Thyroid gland (tissue), 4 donors: ENCODE results near the gene EIF3A. TPM values are rescaled to one million over a fixed set of nuclear protein-coding genes. Genes with fewer than 3 reads are reported as not detected.

Source experiments
- DNase-seq, 2 donors: peaks; one replicate each; pipeline ENCODE4 v3.0.0-alpha.2; 2019
- H3K27ac ChIP-seq, 3 donors: fragments of 200-600 bp; sonication (generic); 1 replicate in 2 of 3; 2 replicates in 1 of 3; pipeline ENCODE4 v1.5.1; 2016 to 2019; ENCODE audit warnings: mild to moderate bottlenecking in 1 of 3, moderate library complexity in 1 of 3
- H3K27me3 ChIP-seq: fragments of 200-600 bp; sonication (generic); one replicate; pipeline ENCODE4 v1.5.1; 2019
- H3K36me3 ChIP-seq, 2 donors: fragments of 200-600 bp; sonication (generic); one replicate each; pipeline ENCODE4 v1.5.1; 2016 to 2019
- H3K4me1 ChIP-seq, 2 donors: fragments of 200-600 bp; sonication (generic); one replicate each; pipeline ENCODE4 v1.5.1; 2017 to 2019
- H3K4me3 ChIP-seq, 3 donors: fragments of 200-600 bp; sonication (generic); replicated peaks in 1 of 3; 1 replicate in 2 of 3; 2 replicates in 1 of 3; pipeline ENCODE4 v1.5.1; 2016; ENCODE audit warnings: mild to moderate bottlenecking in 1 of 3
- H3K9me3 ChIP-seq: fragments of 200-600 bp; sonication (generic); one replicate; pipeline ENCODE4 v1.5.1; 2017
- CTCF ChIP-seq, 6 experiments: fragments of 200-600 bp in 3 of 6; fragments of 450-650 bp in 3 of 6; sonication (generic) in 3 of 6; IDR thresholded peaks; one replicate each; pipeline ENCODE4 v1.5.1; 2016 to 2019; ENCODE audit warnings: antibody characterized with exemption in 6 of 6, mild to moderate bottlenecking in 2 of 6, inconsistent platforms in 1 of 6, moderate library complexity in 1 of 6
- POLR2A ChIP-seq, 2 donors: fragments of 450-650 bp; IDR thresholded peaks; one replicate each; pipeline ENCODE4 v1.6.1; 2017; ENCODE audit warnings: antibody characterized with exemption in 2 of 2, mild to moderate bottlenecking in 2 of 2, moderate library complexity in 1 of 2
- WGBS, 2 donors: methylation state at CpG; one replicate each; pipeline ENCODE4 v1.1.5; 2017; 5-methylcytosine and 5-hydroxymethylcytosine counted together
- intact Hi-C: fragments of 100-400 bp; cut with DNase I; formaldehyde crosslinking; loops from one replicate; pipeline ENCODE4 v1.15.1; 2023
- total RNA-seq, 4 donors: library from RNA; depleted of rRNA; stranded (reverse); fragments of >200 nt; gene quantifications; one replicate each; pipeline ENCODE4 v1.2.3, GENCODE V29; 2016

Gene EIF3A
- total RNA-seq, 4 donors from 2014 or later = 85.6 to 113 (median 102) TPM

- DNase-seq = no peak
- H3K27me3 ChIP-seq = no peaks in the 10 kb centered on the region
- TF ChIP-seq POLR2A (IDR thresholded peaks at IDR 0.05) (no peak), CTCF (IDR thresholded peaks at IDR 0.05) (no peak)
- H3K9me3 ChIP-seq = no peaks in the 10 kb centered on the region
- no peak overlapping the region for H3K27ac ChIP-seq
- no peaks in the 10 kb centered on the region for H3K36me3 ChIP-seq
- no peaks in the 10 kb centered on the region for H3K4me1 ChIP-seq
- intact Hi-C loops = no loop called here
- 91 to 97% methylated on average over 2 of the region's 2 CpGs for WGBS, 2 donors
- H3K4me3 ChIP-seq = no peak overlapping the region
These were observed 83.2 kb downstream of the EIF3A start for GRCh38 chr10:118997379-118997778.

DNA sequence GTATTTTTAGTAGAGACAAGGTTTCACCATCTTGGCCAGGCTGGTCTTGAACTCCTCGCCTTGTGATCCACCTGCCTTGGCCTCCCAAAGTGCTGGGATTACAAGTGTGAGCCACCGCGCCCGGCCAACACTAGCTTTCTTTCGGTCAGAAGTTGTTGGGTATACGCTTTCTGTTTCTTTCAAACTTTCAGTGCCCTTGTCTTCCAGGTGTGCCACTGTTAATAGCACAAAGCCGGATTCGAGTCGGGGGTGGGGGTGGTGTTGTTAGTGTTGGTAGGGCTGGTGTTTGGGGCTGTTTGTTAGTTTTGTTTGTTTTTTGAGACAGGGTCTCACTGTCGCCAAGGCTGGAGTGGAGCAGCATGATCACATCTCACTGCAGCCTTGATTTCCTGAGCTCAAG is 84.9 kb downstream of the EIF3A start:
- no peak for TF ChIP-seq POLR2A (IDR thresholded peaks at IDR 0.05)
- TF ChIP-seq CTCF (IDR thresholded peaks at IDR 0.05) = no peak
- H3K27me3 ChIP-seq = no peaks in the 10 kb centered on the region
- no peaks in the 10 kb centered on the region for H3K4me1 ChIP-seq
- DNase-seq = no peak
- intact Hi-C loops = no loop called here
- no peaks in the 10 kb centered on the region for H3K36me3 ChIP-seq
- no peak overlapping the region for H3K27ac ChIP-seq
- 93 to 96% methylated on average over 10 of the region's 10 CpGs for WGBS, 2 donors
- no peaks in the 10 kb centered on the region for H3K9me3 ChIP-seq
- no peak overlapping the region for H3K4me3 ChIP-seq

GRCh38 chr10:118994321-118994720 is 86.3 kb downstream of the EIF3A start:
- no peak for TF ChIP-seq CTCF (IDR thresholded peaks at IDR 0.05)
- no peak for TF ChIP-seq POLR2A (IDR thresholded peaks at IDR 0.05)
- WGBS, 2 donors = 76 to 77% methylated on average over 2 of the region's 2 CpGs
- H3K9me3 ChIP-seq = no peaks in the 10 kb centered on the region
- H3K4me3 ChIP-seq = no peak overlapping the region
- H3K27me3 ChIP-seq = no peaks in the 10 kb centered on the region
- no peak overlapping the region for H3K27ac ChIP-seq
- intact Hi-C loops = no loop called here
- no peaks in the 10 kb centered on the region for H3K4me1 ChIP-seq
- no peak for DNase-seq
- H3K36me3 ChIP-seq = no peaks in the 10 kb centered on the region

GRCh38 chr10:118993214-118993613 is 87.4 kb downstream of the EIF3A start:
- 92 to 94% methylated on average over 3 of the region's 3 CpGs for WGBS, 2 donors
- Histone ChIP-seq H3K27me3 (no peaks in the 10 kb centered on the region), H3K4me1 (no peaks in the 10 kb centered on the region), H3K9me3 (no peaks in the 10 kb centered on the region), H3K36me3 (no peaks in the 10 kb centered on the region), H3K4me3 (no peak overlapping the region), H3K27ac (no peak overlapping the region)
- TF ChIP-seq CTCF (IDR thresholded peaks at IDR 0.05) (no peak), POLR2A (IDR thresholded peaks at IDR 0.05) (no peak)
- intact Hi-C loops = no loop called here
- DNase-seq = no peak

- Histone ChIP-seq H3K4me1 (no peaks in the 10 kb centered on the region), H3K27me3 (no peaks in the 10 kb centered on the region), H3K27ac (no peak overlapping the region), H3K36me3 (no peaks in the 10 kb centered on the region), H3K9me3 (no peaks in the 10 kb centered on the region), H3K4me3 (no peak overlapping the region)
- TF ChIP-seq POLR2A (IDR thresholded peaks at IDR 0.05) (no peak), CTCF (IDR thresholded peaks at IDR 0.05) (no peak)
- intact Hi-C loops = no loop called here
- WGBS, 2 donors = 71 to 75% methylated on average over 2 of the region's 2 CpGs
- no peak for DNase-seq
These were observed 88.1 kb downstream of the EIF3A start for GRCh38 chr10:118992496-118992895.
